H9 (cell line): ENCODE measurements around the gene PTPRN2. TPM values are rescaled to one million over a fixed set of nuclear protein-coding genes. Genes with fewer than 3 reads are reported as not detected.

Source experiments
- DNase-seq: peaks from one replicate; pipeline ENCODE4 v3.0.0-alpha.2; 2017
- H2AFZ ChIP-seq: one replicate; pipeline ENCODE4 v1.6.1; 2013; ENCODE audit warnings: mild to moderate bottlenecking, low read length, control low read depth, moderate library complexity
- H2AK5ac ChIP-seq: 2 replicates; pipeline ENCODE4 v1.6.1; 2013; ENCODE audit warnings: low read length, control low read depth, mixed read lengths; ENCODE audit not compliant: insufficient read length
- H2BK120ac ChIP-seq: one replicate; pipeline ENCODE4 v1.6.1; 2013; ENCODE audit warnings: low read depth, mild to moderate bottlenecking, low read length, control low read depth, inconsistent platforms; ENCODE audit not compliant: poor library complexity, severe bottlenecking
- H2BK12ac ChIP-seq: 2 replicates; pipeline ENCODE4 v1.6.1; 2013; ENCODE audit warnings: low read length, control low read depth, mixed read lengths, low read depth; ENCODE audit not compliant: insufficient read length
- H2BK15ac ChIP-seq: 2 replicates; pipeline ENCODE4 v1.6.1; 2013; ENCODE audit warnings: low read depth, low read length, control low read depth
- H2BK20ac ChIP-seq: one replicate; pipeline ENCODE4 v1.6.1; 2013; ENCODE audit warnings: low read depth, mild to moderate bottlenecking, low read length, control low read depth, inconsistent platforms; ENCODE audit not compliant: poor library complexity, severe bottlenecking
- H2BK5ac ChIP-seq: 2 replicates; pipeline ENCODE4 v1.6.1; 2013; ENCODE audit warnings: low read length, control low read depth, mixed read lengths; ENCODE audit not compliant: insufficient read length
- H3K14ac ChIP-seq: 2 replicates; pipeline ENCODE4 v1.6.1; 2013; ENCODE audit warnings: low read length, control low read depth; ENCODE audit not compliant: insufficient read depth
- H3K18ac ChIP-seq: 2 replicates; pipeline ENCODE4 v1.6.1; 2013; ENCODE audit warnings: low read depth, mild to moderate bottlenecking, mixed read lengths, low read length, control low read depth; ENCODE audit not compliant: insufficient read length
- H3K23ac ChIP-seq: 2 replicates; pipeline ENCODE4 v1.6.1; 2013; ENCODE audit warnings: low read length, control low read depth, mixed read lengths, low read depth; ENCODE audit not compliant: insufficient read length
- H3K23me2 ChIP-seq: 2 replicates; pipeline ENCODE4 v1.6.1; 2013; ENCODE audit warnings: low read depth, mild to moderate bottlenecking, mixed read lengths, low read length, control low read depth; ENCODE audit not compliant: insufficient read length, poor library complexity, severe bottlenecking
- H3K27ac ChIP-seq: 2 replicates; pipeline ENCODE4 v1.5.1; 2013; ENCODE audit warnings: low read length, control low read depth, mixed read lengths, low read depth; ENCODE audit not compliant: insufficient read length
- H3K27me3 ChIP-seq: 2 replicates; pipeline ENCODE4 v1.6.1; 2013; ENCODE audit warnings: low read length, control low read depth, inconsistent platforms; ENCODE audit not compliant: insufficient read depth
- H3K4ac ChIP-seq: 2 replicates; pipeline ENCODE4 v1.6.1; 2013; ENCODE audit warnings: low read depth, mild to moderate bottlenecking, control low read depth, inconsistent platforms, low read length, moderate library complexity
- H3K4me1 ChIP-seq: 2 replicates; pipeline ENCODE4 v1.6.1; 2013; ENCODE audit warnings: low read length, control low read depth, inconsistent platforms; ENCODE audit not compliant: insufficient read depth
- H3K4me2 ChIP-seq: 2 replicates; pipeline ENCODE4 v1.6.1; 2013; ENCODE audit warnings: low read length, control low read depth, mixed read lengths; ENCODE audit not compliant: insufficient read length, insufficient read depth
- H3K56ac ChIP-seq: 2 replicates; pipeline ENCODE4 v1.6.1; 2013; ENCODE audit warnings: low read depth, mild to moderate bottlenecking, mixed read lengths, low read length, control low read depth; ENCODE audit not compliant: insufficient read length
- H3K79me1 ChIP-seq: 2 replicates; pipeline ENCODE4 v1.6.1; 2013; ENCODE audit warnings: low read depth, mild to moderate bottlenecking, moderate library complexity, low read length, control low read depth, inconsistent platforms; ENCODE audit not compliant: insufficient read depth, poor library complexity, severe bottlenecking
- H3K79me2 ChIP-seq: 2 replicates; pipeline ENCODE4 v1.6.1; 2013; ENCODE audit warnings: low read length, control low read depth, inconsistent platforms; ENCODE audit not compliant: insufficient read depth
- H3K9ac ChIP-seq: 2 replicates; pipeline ENCODE4 v1.6.1; 2013; ENCODE audit warnings: low read length, control low read depth, mixed read lengths; ENCODE audit not compliant: insufficient read length; ENCODE audit errors: extremely low read depth
- H3K9me3 ChIP-seq: one replicate; pipeline ENCODE4 v1.6.1; 2013; ENCODE audit warnings: low read depth, low read length, inconsistent platforms; ENCODE audit not compliant: control insufficient read depth
- H3T11ph ChIP-seq: one replicate; pipeline ENCODE4 v1.6.1; 2013; ENCODE audit warnings: mild to moderate bottlenecking, low read length, control low read depth, inconsistent platforms
- H4K20me1 ChIP-seq: one replicate; pipeline ENCODE4 v1.6.1; 2013; ENCODE audit not compliant: control insufficient read depth, insufficient read length, insufficient read depth
- H4K5ac ChIP-seq: 2 replicates; pipeline ENCODE4 v1.6.1; 2013; ENCODE audit warnings: low read depth, mild to moderate bottlenecking, mixed read lengths, low read length, control low read depth; ENCODE audit not compliant: insufficient read length
- H4K8ac ChIP-seq: replicated peaks from 2 replicates; pipeline ENCODE4 v1.6.1; 2013; ENCODE audit warnings: low read length, control low read depth, mixed read lengths, low read depth; ENCODE audit not compliant: insufficient read length
- H4K91ac ChIP-seq: 2 replicates; pipeline ENCODE4 v1.6.1; 2013; ENCODE audit warnings: low read depth, mild to moderate bottlenecking, moderate library complexity, mixed read lengths, low read length, control low read depth; ENCODE audit not compliant: insufficient read length
- H3K27ac Mint-ChIP-seq, 3 experiments: 2 replicates in 2 of 3; 3 replicates in 1 of 3; pipeline ENCODE4 v1.8.0; 2020 to 2021; ENCODE audit warnings: mixed read lengths in 3 of 3, mild to moderate bottlenecking in 1 of 3, moderate library complexity in 1 of 3
- H3K27me3 Mint-ChIP-seq: 2 replicates; pipeline ENCODE4 v1.8.0; 2021; ENCODE audit warnings: low read depth, mild to moderate bottlenecking, moderate library complexity, mixed read lengths
- H3K36me3 Mint-ChIP-seq, 3 experiments: 2 replicates in 2 of 3; 3 replicates in 1 of 3; pipeline ENCODE4 v1.8.0; 2020 to 2021; ENCODE audit warnings: low read depth in 3 of 3, mixed read lengths in 3 of 3; ENCODE audit not compliant: insufficient read depth in 1 of 3
- H3K4me1 Mint-ChIP-seq, 2 experiments: 2 replicates each; pipeline ENCODE4 v1.8.0; 2020; ENCODE audit warnings: mixed read lengths in 2 of 2
- H3K4me3 Mint-ChIP-seq, 2 experiments: 2 replicates in 1 of 2; 3 replicates in 1 of 2; pipeline ENCODE4 v1.8.0; 2020 to 2021; ENCODE audit warnings: mild to moderate bottlenecking in 2 of 2, mixed read lengths in 2 of 2, moderate library complexity in 1 of 2
- H3K9me3 Mint-ChIP-seq, 2 experiments: 2 replicates in 1 of 2; 3 replicates in 1 of 2; pipeline ENCODE4 v1.8.0; 2020; ENCODE audit warnings: mild to moderate bottlenecking in 2 of 2, mixed read lengths in 2 of 2, moderate library complexity in 1 of 2
- CTCF ChIP-seq: fragments of 200-600 bp; sonication (generic); conservative IDR thresholded peaks from 3 replicates; pipeline ENCODE4 v1.8.0; 2021; ENCODE audit warnings: antibody characterized with exemption, mild to moderate bottlenecking
- WGBS: extraction: QIAGEN DNeasy Blood & Tissue Kit; methylation state at CpG from one replicate; pipeline ENCODE4 v1.1.7; 2013; ENCODE audit warnings: missing lambda C conversion rate, low lambda C conversion rate, mixed read lengths; ENCODE audit not compliant: insufficient read length; ENCODE audit errors: extremely low coverage; 5-methylcytosine and 5-hydroxymethylcytosine counted together
- total RNA-seq: library from RNA; stranded (reverse); gene quantifications from 2 replicates; pipeline ENCODE4 v1.2.1, GENCODE V29; 2021

Gene PTPRN2
- total RNA-seq, 1 experiment from 2014 or later = 5.2 TPM

- H3T11ph ChIP-seq = no peak overlapping the region
- no peak overlapping the region for H2BK20ac ChIP-seq
- H3K56ac ChIP-seq = no peak overlapping the region
- no peak overlapping the region for H3K9ac ChIP-seq
- no peaks in the 10 kb centered on the region for H3K79me1 ChIP-seq
- H2AK5ac ChIP-seq = no peak overlapping the region
- no peaks in the 10 kb centered on the region for H3K23me2 ChIP-seq
- H3K9me3 ChIP-seq = no peaks in the 10 kb centered on the region
- no peak for DNase-seq
- H3K4ac ChIP-seq = no peak overlapping the region
- no peak overlapping the region for H4K5ac ChIP-seq
- no peak overlapping the region for H4K91ac ChIP-seq
- Mint-ChIP-seq H3K9me3 (peaks cover 6 to 7% of the 10 kb centered on the region in 2 experiments; a peak in 3 of 5 replicates), H3K4me3 (no peak overlapping the region; a peak in 1 of 5 replicates), H3K27ac (no peak overlapping the region), H3K36me3 (peaks cover 0 to 12% (median 5%) of the 10 kb centered on the region in 3 experiments; a peak in 5 of 7 replicates), H3K4me1 (peaks cover 12 to 17% of the 10 kb centered on the region in 2 experiments), H3K27me3 (peaks cover 4% of the 10 kb centered on the region)
- no peak overlapping the region for H3K27ac ChIP-seq
- no peak overlapping the region for H3K14ac ChIP-seq
- no peak overlapping the region for H3K18ac ChIP-seq
- no peak overlapping the region for H4K8ac ChIP-seq
- no peaks in the 10 kb centered on the region for H4K20me1 ChIP-seq
- H3K27me3 ChIP-seq = no peaks in the 10 kb centered on the region; the same call in 1 of the 2 replicates
- peaks cover 2% of the 10 kb centered on the region; the same call in 1 of the 2 replicates for H3K4me1 ChIP-seq
- H3K79me2 ChIP-seq = no peaks in the 10 kb centered on the region
- no CpG with 5 or more reads among the region's 24 CpGs for WGBS
- H3K23ac ChIP-seq = no peak overlapping the region
- no peak overlapping the region for H2BK120ac ChIP-seq
- H3K4me2 ChIP-seq = no peak overlapping the region
- no peak overlapping the region for H2AFZ ChIP-seq
- no peak overlapping the region for H2BK15ac ChIP-seq
- H2BK5ac ChIP-seq = no peak overlapping the region
- H2BK12ac ChIP-seq = no peak overlapping the region
- no peak for TF ChIP-seq CTCF
These were observed 56.6 kb downstream of the PTPRN2 start for GRCh38 chr7:158530800-158531609.
